ENCODE data around the gene SNPH.

The SNPH gene

GRCh38 chr20:1334761-1335160, 68.7 kb downstream of the SNPH start:
- TF ChIP-seq, protein P1, sequence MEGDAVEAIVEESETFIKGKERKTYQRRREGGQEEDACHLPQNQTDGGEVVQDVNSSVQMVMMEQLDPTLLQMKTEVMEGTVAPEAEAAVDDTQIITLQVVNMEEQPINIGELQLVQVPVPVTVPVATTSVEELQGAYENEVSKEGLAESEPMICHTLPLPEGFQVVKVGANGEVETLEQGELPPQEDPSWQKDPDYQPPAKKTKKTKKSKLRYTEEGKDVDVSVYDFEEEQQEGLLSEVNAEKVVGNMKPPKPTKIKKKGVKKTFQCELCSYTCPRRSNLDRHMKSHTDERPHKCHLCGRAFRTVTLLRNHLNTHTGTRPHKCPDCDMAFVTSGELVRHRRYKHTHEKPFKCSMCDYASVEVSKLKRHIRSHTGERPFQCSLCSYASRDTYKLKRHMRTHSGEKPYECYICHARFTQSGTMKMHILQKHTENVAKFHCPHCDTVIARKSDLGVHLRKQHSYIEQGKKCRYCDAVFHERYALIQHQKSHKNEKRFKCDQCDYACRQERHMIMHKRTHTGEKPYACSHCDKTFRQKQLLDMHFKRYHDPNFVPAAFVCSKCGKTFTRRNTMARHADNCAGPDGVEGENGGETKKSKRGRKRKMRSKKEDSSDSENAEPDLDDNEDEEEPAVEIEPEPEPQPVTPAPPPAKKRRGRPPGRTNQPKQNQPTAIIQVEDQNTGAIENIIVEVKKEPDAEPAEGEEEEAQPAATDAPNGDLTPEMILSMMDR (conservative IDR thresholded peaks at IDR 0.05; ENCODE audit: low read length) = no peak; the same call in 1 of the 2 replicates

GRCh38 chr20:1335961-1336698, 70.0 kb downstream of the SNPH start:
- TF ChIP-seq, protein P1 (conservative IDR thresholded peaks at IDR 0.05; ENCODE audit: low read length) = no peak
- no peak for DNase-seq (ENCODE audit: low read depth)
- no peak overlapping the region for H3K4me3 ChIP-seq (ENCODE audit: low read length)

More at GRCh38 chr20:1334761-1335160, 68.7 kb downstream of the SNPH start:
- no peak overlapping the region for H3K4me3 ChIP-seq (ENCODE audit: low read length)
- no peak for DNase-seq (ENCODE audit: low read depth)

DNA sequence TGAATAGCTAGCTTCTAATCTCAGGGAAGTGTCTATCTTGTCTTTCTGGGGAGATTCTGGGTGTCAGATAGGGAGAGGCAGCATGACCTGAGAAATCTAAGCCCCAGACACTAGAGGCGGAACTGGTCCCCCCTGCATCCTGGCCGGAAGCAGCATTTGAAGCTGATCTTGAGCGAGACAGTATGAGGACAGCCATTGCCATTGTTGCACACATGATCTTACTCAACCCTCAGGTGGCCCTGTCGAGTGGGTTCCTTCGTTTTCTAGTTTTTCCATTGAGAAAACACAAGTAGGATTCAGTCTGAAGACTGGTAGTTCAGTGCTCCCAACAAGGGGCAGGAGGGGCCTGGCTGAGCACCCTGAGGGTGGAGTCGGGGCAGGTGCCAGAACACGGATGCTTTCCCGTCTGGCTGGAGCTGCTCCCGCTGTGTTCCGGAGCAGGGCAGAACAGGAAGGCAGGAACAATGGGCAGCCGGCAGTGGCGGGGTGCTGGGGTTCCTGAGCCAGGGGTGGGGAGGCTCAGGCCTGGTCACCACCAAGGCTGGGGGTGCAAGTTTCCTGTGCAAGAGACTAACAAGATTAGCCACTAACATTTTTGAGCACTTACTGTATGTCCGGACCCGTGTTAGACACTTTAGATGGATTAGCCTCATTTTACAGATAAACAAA, 70.7 kb downstream of the SNPH start:
- no peak overlapping the region for H3K4me3 ChIP-seq (ENCODE audit: low read length)
- DNase-seq (ENCODE audit: low read depth) = peak; percentile 31
- TF ChIP-seq, protein P1 (conservative IDR thresholded peaks at IDR 0.05; ENCODE audit: low read length) = no peak

DNA sequence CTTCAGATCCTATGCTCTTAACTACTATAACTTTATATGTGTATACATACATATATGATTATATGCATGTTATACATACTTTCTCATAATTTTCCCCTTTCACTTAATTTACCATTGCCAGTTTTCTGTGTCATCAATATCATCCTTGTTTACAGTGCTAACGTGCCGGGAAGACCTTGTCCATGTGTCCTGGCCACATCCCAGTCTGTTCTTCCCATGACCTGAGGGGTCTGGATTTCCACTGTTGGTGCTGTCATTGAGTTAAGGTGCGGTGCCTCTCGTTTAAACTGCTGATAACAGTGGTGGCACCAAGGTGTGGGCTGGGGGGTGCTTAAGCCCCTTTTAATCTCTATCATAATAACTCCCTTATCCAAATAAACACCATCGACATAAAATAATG, 71.3 kb downstream of the SNPH start:
- TF ChIP-seq, protein P1 (conservative IDR thresholded peaks at IDR 0.05; ENCODE audit: low read length) = no peak
- H3K4me3 ChIP-seq (ENCODE audit: low read length) = no peak overlapping the region

GRCh38 chr20:1338096-1338495, 72.0 kb downstream of the SNPH start:
- no peak for DNase-seq (ENCODE audit: low read depth)
- TF ChIP-seq, protein P1 (conservative IDR thresholded peaks at IDR 0.05; ENCODE audit: low read length) = no peak
- no peak overlapping the region for H3K4me3 ChIP-seq (ENCODE audit: low read length)

More for the DNA sequence above, 71.3 kb downstream of the SNPH start:
- DNase-seq (ENCODE audit: low read depth) = no peak

DNA sequence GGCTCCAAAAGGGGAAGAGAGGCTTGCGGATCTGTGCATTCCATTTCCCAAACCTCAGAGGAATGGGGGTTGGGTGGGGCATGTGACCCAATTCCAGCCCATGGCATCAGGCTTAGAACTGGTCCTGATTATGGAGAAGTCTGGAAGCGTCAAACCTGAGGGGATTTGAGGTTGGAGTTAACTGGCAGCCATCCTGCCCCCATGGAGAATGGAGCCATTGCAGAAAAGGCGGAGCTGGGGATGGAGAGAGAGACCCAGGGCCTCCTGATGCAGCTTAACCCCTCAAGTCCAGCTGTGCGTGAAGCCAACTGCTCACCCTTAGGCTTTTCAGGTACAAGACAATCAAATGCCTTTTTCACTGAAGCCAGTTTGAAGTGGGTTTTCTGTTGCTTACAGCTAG, 72.7 kb downstream of the SNPH start:
- TF ChIP-seq, protein P1 (conservative IDR thresholded peaks at IDR 0.05; ENCODE audit: low read length) = no peak
- H3K4me3 ChIP-seq (ENCODE audit: low read length) = no peak overlapping the region
- peak; percentile 36 for DNase-seq (ENCODE audit: low read depth)

Data from AG10803 (cell line).